ENCODE results near the gene CELSR3. TPM values are rescaled to one million over a fixed set of nuclear protein-coding genes. Genes with fewer than 3 reads are reported as not detected.
A peak's percentile ranks its signal among the peaks of the same experiment; 100 is the strongest.

CELSR3 gene
- total RNA-seq (2014; rRNA removed; shearing (Covaris generic)) = 0.79 and 1.4 TPM in 2 replicates
- 2.9 and 3.5 TPM in 2 replicates for polyA plus RNA-seq (2014; cell fraction: nucleus; rRNA removed)

- peak; percentile 86 for DNase-seq (ENCODE audit: extremely low read depth, low read depth)
These were observed at the start of gene CELSR3 for GRCh38 chr3:48662753-48663488. TSS of gene CELSR3 (minus strand) at chr3:48662886. CDS start at chr3:48662634, 252 bp downstream.

- DNase-seq (ENCODE audit: extremely low read depth, low read depth) = no peak
These were observed 49.0 kb upstream of the CELSR3 start for GRCh38 chr3:48711727-48712126.

- no peak for DNase-seq (ENCODE audit: extremely low read depth, low read depth)
These were observed 46.4 kb upstream of the CELSR3 start for GRCh38 chr3:48709051-48709461.

- DNase-seq (ENCODE audit: extremely low read depth, low read depth) = no peak
These were observed 45.8 kb upstream of the CELSR3 start for GRCh38 chr3:48708481-48708889.

GRCh38 chr3:48707157-48707556 lies 44.5 kb upstream of the CELSR3 start:
- DNase-seq (ENCODE audit: extremely low read depth, low read depth) = no peak

GRCh38 chr3:48702320-48702920 lies 39.7 kb upstream of the CELSR3 start:
- DNase-seq (ENCODE audit: extremely low read depth, low read depth) = no peak

GRCh38 chr3:48700731-48701405 lies 38.2 kb upstream of the CELSR3 start:
- no peak for DNase-seq (ENCODE audit: extremely low read depth, low read depth)

- no peak for DNase-seq (ENCODE audit: extremely low read depth, low read depth)
These were observed 36.2 kb upstream of the CELSR3 start for GRCh38 chr3:48698891-48699290.

- DNase-seq (ENCODE audit: extremely low read depth, low read depth) = no peak
These were observed 35.3 kb upstream of the CELSR3 start for GRCh38 chr3:48697952-48698351.

- no peak for DNase-seq (ENCODE audit: extremely low read depth, low read depth)
These were observed 33.9 kb upstream of the CELSR3 start for GRCh38 chr3:48696601-48697000.

GRCh38 chr3:48696156-48696555 lies 33.5 kb upstream of the CELSR3 start:
- no peak for DNase-seq (ENCODE audit: extremely low read depth, low read depth)

- DNase-seq (ENCODE audit: extremely low read depth, low read depth) = no peak
These were observed 32.7 kb upstream of the CELSR3 start for GRCh38 chr3:48695393-48695753.

- DNase-seq (ENCODE audit: extremely low read depth, low read depth) = no peak
These were observed 32.1 kb upstream of the CELSR3 start for GRCh38 chr3:48694610-48695392.

- DNase-seq (ENCODE audit: extremely low read depth, low read depth) = no peak
These were observed 31.1 kb upstream of the CELSR3 start for GRCh38 chr3:48693826-48694225.

- no peak for DNase-seq (ENCODE audit: extremely low read depth, low read depth)
These were observed 29.9 kb upstream of the CELSR3 start for GRCh38 chr3:48692551-48692950.

- DNase-seq (ENCODE audit: extremely low read depth, low read depth) = no peak
These were observed 28.3 kb upstream of the CELSR3 start for GRCh38 chr3:48690846-48691458.

- DNase-seq (ENCODE audit: extremely low read depth, low read depth) = no peak
These were observed 26.7 kb upstream of the CELSR3 start for GRCh38 chr3:48689384-48689783.

GRCh38 chr3:48688737-48689075 lies 26.0 kb upstream of the CELSR3 start:
- no peak for DNase-seq (ENCODE audit: extremely low read depth, low read depth)

GRCh38 chr3:48688032-48688736 lies 25.5 kb upstream of the CELSR3 start:
- DNase-seq (ENCODE audit: extremely low read depth, low read depth) = no peak

GRCh38 chr3:48687220-48687678 lies 24.6 kb upstream of the CELSR3 start:
- DNase-seq (ENCODE audit: extremely low read depth, low read depth) = no peak

Measured in NCI-H460 (cell line).